ENCODE data around the gene FAM43B. TPM values are rescaled to one million over a fixed set of nuclear protein-coding genes. Genes with fewer than 3 reads are reported as not detected.

FAM43B gene
- total RNA-seq, 4 donors from 2014 or later, result 0.11 to 0.19 (median 0.13) TPM; not detected in 1

DNA sequence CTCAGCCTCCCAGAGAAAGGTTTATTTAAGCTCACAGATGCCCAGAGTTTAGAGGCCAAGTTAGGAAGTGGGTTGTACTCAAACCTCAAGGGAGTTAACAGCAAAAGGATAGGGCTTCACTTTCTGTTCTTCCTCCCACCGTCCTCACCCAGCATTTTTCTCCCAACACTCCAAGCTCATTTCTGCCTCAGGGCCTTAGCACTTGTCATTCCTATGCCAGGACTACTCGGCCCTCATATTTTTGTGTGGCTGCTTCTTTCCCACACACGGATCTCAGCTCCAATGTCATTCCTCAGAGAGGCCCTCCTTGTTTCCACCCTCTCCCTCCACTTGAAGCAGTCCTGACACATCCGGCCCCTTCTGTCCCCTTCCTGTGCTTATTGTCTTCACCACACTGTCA, 12.9 kb downstream of the FAM43B start:
- no peak overlapping the region for H3K27ac ChIP-seq
- no peak overlapping the region for H3K4me3 ChIP-seq
- no peak for TF ChIP-seq POLR2A (IDR thresholded peaks at IDR 0.05)
- TF ChIP-seq, protein P1, sequence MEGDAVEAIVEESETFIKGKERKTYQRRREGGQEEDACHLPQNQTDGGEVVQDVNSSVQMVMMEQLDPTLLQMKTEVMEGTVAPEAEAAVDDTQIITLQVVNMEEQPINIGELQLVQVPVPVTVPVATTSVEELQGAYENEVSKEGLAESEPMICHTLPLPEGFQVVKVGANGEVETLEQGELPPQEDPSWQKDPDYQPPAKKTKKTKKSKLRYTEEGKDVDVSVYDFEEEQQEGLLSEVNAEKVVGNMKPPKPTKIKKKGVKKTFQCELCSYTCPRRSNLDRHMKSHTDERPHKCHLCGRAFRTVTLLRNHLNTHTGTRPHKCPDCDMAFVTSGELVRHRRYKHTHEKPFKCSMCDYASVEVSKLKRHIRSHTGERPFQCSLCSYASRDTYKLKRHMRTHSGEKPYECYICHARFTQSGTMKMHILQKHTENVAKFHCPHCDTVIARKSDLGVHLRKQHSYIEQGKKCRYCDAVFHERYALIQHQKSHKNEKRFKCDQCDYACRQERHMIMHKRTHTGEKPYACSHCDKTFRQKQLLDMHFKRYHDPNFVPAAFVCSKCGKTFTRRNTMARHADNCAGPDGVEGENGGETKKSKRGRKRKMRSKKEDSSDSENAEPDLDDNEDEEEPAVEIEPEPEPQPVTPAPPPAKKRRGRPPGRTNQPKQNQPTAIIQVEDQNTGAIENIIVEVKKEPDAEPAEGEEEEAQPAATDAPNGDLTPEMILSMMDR (IDR thresholded peaks at IDR 0.05), result no peak
- H3K27me3 ChIP-seq, result peaks cover 0 to 55% (median 0%) of the 10 kb centered on the region in 4 donors
- no peak for DNase-seq
- H3K9me3 ChIP-seq, result no peaks in the 10 kb centered on the region
- H3K36me3 ChIP-seq, result no peaks in the 10 kb centered on the region
- WGBS, 2 donors, result 59 to 63% methylated on average over 4 of the region's 4 CpGs
- intact Hi-C loops (cut with DNase I), result no loop called here
- H3K4me1 ChIP-seq, result no peaks in the 10 kb centered on the region

DNA sequence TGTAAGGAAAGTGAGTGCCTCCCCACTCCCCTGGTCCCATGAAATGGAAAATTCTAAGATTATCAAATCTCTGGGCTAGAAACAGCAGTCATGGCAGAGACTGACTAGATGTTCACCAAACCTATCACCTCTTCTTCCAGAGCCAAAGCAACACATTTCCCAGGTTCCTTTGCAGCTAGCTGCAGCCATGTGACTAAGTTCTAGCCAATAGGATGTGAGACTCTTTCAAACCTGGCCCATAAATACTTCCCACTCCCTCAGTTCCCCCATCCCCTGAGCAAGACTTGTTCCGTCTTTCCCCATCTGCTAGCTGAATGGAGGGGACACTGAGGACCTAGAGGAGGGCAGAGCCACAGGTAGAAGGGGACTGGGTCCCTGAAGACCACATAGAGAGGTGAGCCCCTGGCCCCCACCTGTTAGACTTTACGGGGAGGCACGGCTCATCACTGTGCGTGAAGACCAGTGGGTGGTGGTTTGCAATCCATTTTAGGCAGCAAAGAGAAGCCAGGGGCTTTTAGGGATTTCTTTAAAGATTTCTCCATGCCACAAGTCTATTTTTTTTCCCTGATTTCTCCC, 17.2 kb downstream of the FAM43B start:
- peaks cover 0 to 59% (median 0%) of the 10 kb centered on the region in 4 donors for H3K27me3 ChIP-seq
- peaks cover 0 to 3% (median 0%) of the 10 kb centered on the region in 3 donors for H3K9me3 ChIP-seq
- no peak for DNase-seq
- TF ChIP-seq POLR2A (IDR thresholded peaks at IDR 0.05), result no peak
- TF ChIP-seq, protein P1 (IDR thresholded peaks at IDR 0.05), result no peak
- whole genome bisulfite sequencing, 2 donors, result 82 to 89% methylated on average over 3 to 4 of the region's 4 CpGs
- no peaks in the 10 kb centered on the region for H3K4me1 ChIP-seq
- no peak overlapping the region for H3K4me3 ChIP-seq
- no peak overlapping the region for H3K27ac ChIP-seq
- intact Hi-C loops (cut with DNase I), result loop anchor here (10.0 kb wide), 1 partner anchor 65 kb away; the partner anchor contains the start of gene PINK1
- no peaks in the 10 kb centered on the region for H3K36me3 ChIP-seq

DNA sequence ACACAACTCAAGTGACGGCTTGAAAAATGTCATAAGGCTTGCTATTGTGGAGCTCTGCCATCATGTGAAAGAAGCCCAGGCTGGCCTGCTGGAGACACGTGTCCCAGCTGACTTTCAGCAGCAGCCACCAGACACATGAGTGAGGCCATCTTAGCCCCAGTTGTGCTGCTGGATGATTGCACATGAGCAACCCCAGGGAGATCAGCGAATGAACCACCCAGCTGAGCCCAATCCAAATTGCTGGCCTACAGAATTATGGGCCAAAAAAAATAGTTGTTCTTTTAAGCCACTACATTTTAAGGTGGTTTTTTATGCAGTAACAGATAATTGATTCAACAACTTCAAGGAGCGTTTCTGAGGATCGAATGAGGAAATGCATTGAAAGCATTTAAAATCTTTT, 19.1 kb downstream of the FAM43B start:
- H3K27ac ChIP-seq, result no peak overlapping the region
- no peak for TF ChIP-seq POLR2A (IDR thresholded peaks at IDR 0.05)
- TF ChIP-seq, protein P1 (IDR thresholded peaks at IDR 0.05), result no peak
- H3K27me3 ChIP-seq, result peaks cover 0 to 69% (median 0%) of the 10 kb centered on the region in 4 donors
- H3K9me3 ChIP-seq, result peaks cover 0 to 3% (median 0%) of the 10 kb centered on the region in 3 donors
- WGBS, 2 donors, result 87 to 96% methylated on average over 4 to 5 of the region's 5 CpGs
- H3K4me3 ChIP-seq, result no peak overlapping the region
- no peaks in the 10 kb centered on the region for H3K36me3 ChIP-seq
- intact Hi-C loops (cut with DNase I), result loop anchor here (10.0 kb wide), 1 partner anchor 63 kb away; the partner anchor contains the start of gene PINK1
- no peak for DNase-seq
- no peaks in the 10 kb centered on the region for H3K4me1 ChIP-seq

DNA sequence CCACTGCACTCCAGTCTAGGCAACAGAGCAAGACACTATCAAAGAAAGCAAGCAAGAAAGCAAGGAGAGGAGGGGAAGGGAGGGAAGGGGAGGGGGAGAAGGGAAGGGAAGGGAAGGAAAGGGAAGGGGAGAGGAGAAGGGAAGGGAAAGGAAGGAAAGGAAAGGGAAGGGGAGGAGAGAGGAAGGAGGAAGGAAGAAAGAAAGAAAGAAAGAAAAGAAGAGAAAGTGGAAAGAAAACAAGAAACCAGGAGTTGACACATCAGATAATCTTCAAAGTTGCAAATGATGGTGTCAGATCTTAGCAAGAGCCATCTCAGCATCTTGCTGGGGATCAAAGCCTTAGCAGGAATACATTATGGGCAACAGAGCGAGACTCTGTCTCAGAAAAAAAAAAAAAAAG, 21.6 kb downstream of the FAM43B start:
- Histone ChIP-seq H3K4me3 (no peak overlapping the region), H3K9me3 (peaks cover 0 to 3% (median 0%) of the 10 kb centered on the region in 3 donors), H3K27ac (no peak overlapping the region), H3K36me3 (no peaks in the 10 kb centered on the region), H3K4me1 (no peaks in the 10 kb centered on the region), H3K27me3 (peaks cover 0 to 58% (median 0%) of the 10 kb centered on the region in 4 donors)
- WGBS, 2 donors, result 56% methylated on average over 1 of the region's 1 CpG
- DNase-seq, result no peak
- intact Hi-C loops (cut with DNase I), result loop anchor here (10.0 kb wide), 1 partner anchor 61 kb away; the partner anchor contains the start of gene PINK1
- TF ChIP-seq POLR2A (IDR thresholded peaks at IDR 0.05), result no peak
- TF ChIP-seq, protein P1 (IDR thresholded peaks at IDR 0.05), result no peak

DNA sequence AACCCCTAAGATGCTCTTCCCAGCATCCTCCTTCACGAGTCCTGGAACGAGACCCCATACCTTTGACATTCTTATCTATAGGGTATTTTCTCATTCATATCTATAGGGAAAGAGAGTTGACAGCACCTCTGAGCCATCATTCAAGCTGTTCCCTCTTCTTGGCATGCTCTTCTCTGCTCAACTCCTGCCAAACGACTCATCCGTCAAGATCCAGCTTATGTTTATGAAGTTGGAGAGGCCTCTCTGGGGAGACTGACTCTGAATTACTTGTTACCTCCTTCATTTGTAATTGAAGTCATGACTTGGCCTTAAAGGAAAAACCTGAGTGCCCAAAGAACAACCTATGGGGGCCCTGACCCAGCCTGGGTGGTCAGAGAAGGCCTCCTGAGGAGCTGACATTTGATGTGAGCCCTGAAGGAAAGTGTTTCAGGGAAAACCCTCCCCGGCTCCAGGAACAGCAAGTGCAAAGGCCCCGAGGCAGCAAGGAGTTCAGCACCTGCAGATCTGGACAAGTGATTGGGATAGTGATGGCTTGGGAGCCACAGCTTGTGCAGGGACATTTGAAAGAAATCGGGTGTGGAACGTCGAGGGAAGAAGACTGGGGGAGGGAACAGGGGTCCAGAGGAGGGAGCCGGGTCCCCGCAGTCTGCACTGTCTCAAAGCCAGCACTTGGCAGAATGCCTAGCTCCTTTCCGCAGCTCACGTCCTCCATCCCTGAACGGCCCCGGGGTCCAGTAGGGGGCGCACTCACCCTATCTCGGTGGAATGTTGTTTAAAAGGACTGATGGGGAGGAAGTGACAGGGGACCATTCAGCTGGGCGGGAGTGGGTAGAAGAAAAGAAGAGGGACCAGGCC, 22.5 kb downstream of the FAM43B start:
- Histone ChIP-seq H3K27ac (no peak overlapping the region), H3K36me3 (no peaks in the 10 kb centered on the region), H3K9me3 (peaks cover 0 to 3% (median 0%) of the 10 kb centered on the region in 3 donors), H3K27me3 (peaks cover 0 to 48% (median 0%) of the 10 kb centered on the region in 4 donors), H3K4me1 (no peaks in the 10 kb centered on the region), H3K4me3 (no peak overlapping the region)
- 27 to 29% methylated on average over 18 of the region's 18 CpGs for WGBS, 2 donors
- no peak for DNase-seq
- TF ChIP-seq, protein P1 (IDR thresholded peaks at IDR 0.05), result peak; percentile 35 to 79 (median 56)
- TF ChIP-seq POLR2A (IDR thresholded peaks at IDR 0.05), result no peak
- intact Hi-C loops (cut with DNase I), result loop anchor here (10.0 kb wide), 1 partner anchor 60 kb away; the partner anchor contains the start of gene PINK1

Measured in esophagus squamous epithelium (tissue), 5 donors.